Measurements from ENCODE around the gene RERE. TPM values are rescaled to one million over a fixed set of nuclear protein-coding genes. Genes with fewer than 3 reads are reported as not detected.

RERE gene
- total RNA-seq, 4 donors from 2014 or later: 118 to 244 (median 131) TPM

DNA sequence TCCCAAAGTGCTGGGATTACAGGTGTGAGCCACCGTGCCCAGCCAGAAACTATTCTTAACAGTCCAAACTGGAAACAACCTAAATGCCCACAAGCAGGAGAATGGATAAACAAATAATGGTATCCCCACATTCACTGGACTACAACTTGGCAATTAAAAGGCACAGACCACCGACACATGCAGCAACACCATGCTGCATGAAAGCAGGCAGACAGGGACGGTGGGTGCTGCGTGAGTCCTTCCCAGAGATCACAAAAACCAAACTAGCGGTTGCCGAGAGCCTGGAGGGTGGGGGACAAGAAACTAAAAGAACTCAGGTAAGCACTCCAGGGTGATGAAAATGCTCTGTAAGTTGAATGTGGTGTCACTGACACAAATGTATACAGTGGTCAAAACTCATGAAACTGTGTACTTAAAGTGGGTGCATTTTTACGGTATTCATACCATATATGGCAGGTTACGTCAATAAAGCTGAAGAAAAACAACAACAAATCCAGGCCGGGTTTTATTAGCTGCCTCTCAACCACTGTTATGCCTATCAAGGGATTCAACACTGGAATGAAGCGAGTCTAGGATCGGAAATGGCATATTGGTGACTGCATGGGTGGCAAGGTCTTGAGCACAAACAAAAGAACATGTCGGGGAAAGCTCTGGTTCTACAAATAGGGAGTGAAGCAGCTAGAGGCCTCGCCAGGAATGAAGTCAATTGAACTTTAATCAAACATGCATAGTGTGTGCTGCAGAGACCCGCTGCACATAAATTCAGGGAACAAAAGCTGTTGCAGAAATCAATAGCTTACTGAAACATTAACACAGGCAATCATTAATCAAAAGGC lies 447.2 kb downstream of the RERE start:
- DNase-seq: peak in 1 of 2 donors; percentile 1
- Histone ChIP-seq H3K4me3 (replicated peaks in 1 of 3) (no peak overlapping the region), H3K36me3 (no peaks in the 10 kb centered on the region), H3K27me3 (no peaks in the 10 kb centered on the region), H3K27ac (peak overlapping the region; percentile 68 to 86 (median 82)), H3K4me1 (peaks cover 82 to 93% of the 10 kb centered on the region in 2 donors), H3K9me3 (no peaks in the 10 kb centered on the region)
- no peak for TF ChIP-seq POLR2A (IDR thresholded peaks at IDR 0.05)
- TF ChIP-seq, protein P1, sequence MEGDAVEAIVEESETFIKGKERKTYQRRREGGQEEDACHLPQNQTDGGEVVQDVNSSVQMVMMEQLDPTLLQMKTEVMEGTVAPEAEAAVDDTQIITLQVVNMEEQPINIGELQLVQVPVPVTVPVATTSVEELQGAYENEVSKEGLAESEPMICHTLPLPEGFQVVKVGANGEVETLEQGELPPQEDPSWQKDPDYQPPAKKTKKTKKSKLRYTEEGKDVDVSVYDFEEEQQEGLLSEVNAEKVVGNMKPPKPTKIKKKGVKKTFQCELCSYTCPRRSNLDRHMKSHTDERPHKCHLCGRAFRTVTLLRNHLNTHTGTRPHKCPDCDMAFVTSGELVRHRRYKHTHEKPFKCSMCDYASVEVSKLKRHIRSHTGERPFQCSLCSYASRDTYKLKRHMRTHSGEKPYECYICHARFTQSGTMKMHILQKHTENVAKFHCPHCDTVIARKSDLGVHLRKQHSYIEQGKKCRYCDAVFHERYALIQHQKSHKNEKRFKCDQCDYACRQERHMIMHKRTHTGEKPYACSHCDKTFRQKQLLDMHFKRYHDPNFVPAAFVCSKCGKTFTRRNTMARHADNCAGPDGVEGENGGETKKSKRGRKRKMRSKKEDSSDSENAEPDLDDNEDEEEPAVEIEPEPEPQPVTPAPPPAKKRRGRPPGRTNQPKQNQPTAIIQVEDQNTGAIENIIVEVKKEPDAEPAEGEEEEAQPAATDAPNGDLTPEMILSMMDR (IDR thresholded peaks at IDR 0.05): no peak
- 66 to 69% methylated on average over 14 of the region's 14 CpGs for WGBS, 2 donors
- intact Hi-C loops (cut with DNase I): loop anchor here (5.0 kb wide), 1 partner anchor 37 kb away; no protein-coding TSS in a partner anchor

DNA sequence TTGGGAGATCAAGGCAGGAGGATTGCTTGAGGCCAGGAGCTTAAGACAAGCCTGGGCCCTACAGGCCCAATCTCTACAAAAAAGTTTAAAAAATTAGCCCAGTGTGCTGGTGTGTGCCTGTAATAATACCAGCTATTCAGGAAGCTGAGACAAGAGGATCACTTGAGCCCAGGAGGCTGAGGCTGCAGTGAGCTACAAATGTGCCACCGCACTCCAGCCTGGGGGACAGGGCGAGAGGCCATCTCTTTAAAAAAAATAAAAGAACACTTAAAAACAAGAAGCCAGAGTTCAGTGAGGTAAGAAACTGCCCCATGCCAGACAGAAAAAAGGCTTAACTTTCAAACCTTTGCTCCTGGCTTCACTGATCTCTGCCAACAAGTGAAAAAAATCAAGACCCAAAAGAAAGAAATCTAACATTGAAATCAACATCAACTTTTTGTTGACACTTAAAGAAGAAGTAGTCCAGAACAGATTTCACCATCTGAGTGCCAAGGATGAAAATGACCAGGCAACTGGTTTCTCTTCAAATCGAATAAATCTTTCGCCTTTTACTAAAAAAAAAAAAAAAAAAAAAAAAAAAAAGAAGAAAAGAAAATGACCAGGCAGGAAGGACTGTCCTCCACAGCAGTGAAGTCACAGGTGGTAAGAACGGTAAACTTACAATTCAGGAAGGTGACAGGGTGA lies 448.3 kb downstream of the RERE start:
- Histone ChIP-seq H3K4me1 (peaks cover 84 to 93% of the 10 kb centered on the region in 2 donors), H3K4me3 (replicated peaks in 1 of 3) (no peak overlapping the region), H3K27ac (peak overlapping the region; percentile 68 to 86 (median 82)), H3K27me3 (no peaks in the 10 kb centered on the region), H3K36me3 (peaks cover 2% of the 10 kb centered on the region in 2 donors), H3K9me3 (no peaks in the 10 kb centered on the region)
- WGBS, 2 donors: 30 to 37% methylated on average over 5 of the region's 5 CpGs
- peak; percentile 87 for DNase-seq
- TF ChIP-seq, protein P1 (IDR thresholded peaks at IDR 0.05): no peak
- no peak for TF ChIP-seq POLR2A (IDR thresholded peaks at IDR 0.05)
- intact Hi-C loops (cut with DNase I): no loop called here

DNA sequence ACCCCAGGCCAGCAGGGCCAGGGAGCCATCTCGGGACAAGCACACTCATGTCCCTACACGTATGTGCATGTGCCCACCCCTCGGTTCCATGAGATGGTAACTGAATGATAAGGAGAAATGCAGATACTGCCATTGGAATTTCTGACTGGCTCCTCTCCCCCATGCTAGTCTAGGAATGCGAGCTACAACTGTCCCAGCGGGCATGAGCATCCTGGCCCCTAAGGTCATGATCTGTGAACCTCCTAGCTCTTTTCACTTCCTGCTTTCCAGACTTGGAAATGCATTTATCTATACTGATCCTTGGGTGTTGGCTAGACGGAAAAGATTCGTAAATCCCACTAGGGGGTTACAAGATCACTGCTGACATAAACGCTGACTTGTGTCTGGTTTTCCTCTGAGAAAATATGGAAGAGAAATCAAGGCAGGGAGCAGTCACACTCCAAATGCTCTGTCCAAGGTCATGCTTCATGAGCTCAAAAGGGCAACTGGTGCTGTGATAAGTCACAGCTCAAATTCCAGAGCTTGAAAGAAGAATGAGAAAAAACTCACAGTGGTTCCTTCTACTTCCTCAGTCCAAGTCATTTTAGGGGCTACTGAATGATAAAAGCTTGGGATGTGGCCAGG lies 449.8 kb downstream of the RERE start:
- no peak for TF ChIP-seq POLR2A (IDR thresholded peaks at IDR 0.05)
- TF ChIP-seq, protein P1 (IDR thresholded peaks at IDR 0.05): no peak
- peaks cover 79 to 89% of the 10 kb centered on the region in 2 donors for H3K4me1 ChIP-seq
- H3K4me3 ChIP-seq (replicated peaks in 1 of 3): no peak overlapping the region
- H3K36me3 ChIP-seq: peaks cover 5 to 9% of the 10 kb centered on the region in 2 donors
- DNase-seq: peak in 1 of 2 donors; percentile 19
- 70 to 83% methylated on average over 8 of the region's 8 CpGs for WGBS, 2 donors
- no peaks in the 10 kb centered on the region for H3K9me3 ChIP-seq
- no peaks in the 10 kb centered on the region for H3K27me3 ChIP-seq
- intact Hi-C loops (cut with DNase I): no loop called here
- peak overlapping the region; percentile 68 to 86 (median 82) for H3K27ac ChIP-seq

DNA sequence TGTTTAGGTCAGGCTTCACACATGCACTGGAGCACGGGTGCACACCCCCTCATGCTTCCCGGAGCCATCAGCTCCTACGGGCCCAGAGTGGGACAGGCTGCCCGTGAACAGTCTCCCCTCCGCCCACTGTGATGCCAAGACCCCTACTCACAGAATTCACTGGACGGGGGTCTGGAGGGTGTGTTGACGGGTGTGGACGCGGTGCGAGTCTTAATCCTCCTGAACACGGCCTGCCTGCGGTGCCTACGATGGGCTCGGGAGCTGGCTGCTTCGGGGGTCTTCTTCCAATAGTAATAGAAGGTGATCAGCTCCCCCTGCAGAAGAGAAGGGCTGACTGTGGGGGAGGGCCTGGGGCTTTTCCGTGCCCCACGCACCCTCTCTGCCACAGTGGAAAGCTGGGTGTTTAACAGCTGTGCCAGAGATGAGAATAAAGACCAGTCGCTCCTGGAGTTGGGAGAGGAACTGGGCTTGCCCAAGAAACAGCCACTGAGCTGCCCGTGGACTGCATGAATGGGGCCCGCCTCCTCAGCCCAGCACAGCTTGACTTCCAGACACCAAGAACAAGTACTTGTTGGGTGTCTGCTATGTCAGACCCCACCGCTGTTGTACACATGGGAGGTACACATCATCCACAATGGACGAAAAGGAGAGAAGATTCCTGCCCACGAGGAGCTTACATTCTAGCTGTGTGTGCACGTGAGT lies 451.6 kb downstream of the RERE start:
- Histone ChIP-seq H3K4me3 (replicated peaks in 1 of 3) (no peak overlapping the region), H3K27me3 (no peaks in the 10 kb centered on the region), H3K36me3 (peaks cover 24 to 28% of the 10 kb centered on the region in 2 donors), H3K9me3 (no peaks in the 10 kb centered on the region), H3K4me1 (peaks cover 61 to 70% of the 10 kb centered on the region in 2 donors), H3K27ac (peak overlapping the region in 2 of 3 donors; percentile 39 to 79)
- intact Hi-C loops (cut with DNase I): no loop called here
- DNase-seq: peak in 1 of 2 donors; percentile 1
- TF ChIP-seq, protein P1 (IDR thresholded peaks at IDR 0.05): no peak
- TF ChIP-seq POLR2A (IDR thresholded peaks at IDR 0.05): no peak
- WGBS, 2 donors: 90 to 92% methylated on average over 24 of the region's 24 CpGs

Measured in thyroid gland (tissue), 4 donors.